CD4-positive, alpha-beta T cell treated with Interleukin-2 at 100 ng/mL for 4 hours (primary cell): ENCODE measurements around the gene KRT84.
"Not testable (repeated sequence)": the region's sequence is repeated elsewhere in the genome, so short reads cannot be mapped to it uniquely, and the experiment has no call there.

Source experiments
- DNase-seq: peaks from one replicate; pipeline ENCODE4 v3.0.0-alpha.2; 2020; ENCODE audit warnings: low spot score

KRT84 gene

GRCh38 chr12:52359621-52360061, 25.8 kb downstream of the KRT84 start:
- no peak for DNase-seq

- DNase-seq = peak; percentile 24
Observed at GRCh38 chr12:52358575-52359350, 26.7 kb downstream of the KRT84 start.

DNA sequence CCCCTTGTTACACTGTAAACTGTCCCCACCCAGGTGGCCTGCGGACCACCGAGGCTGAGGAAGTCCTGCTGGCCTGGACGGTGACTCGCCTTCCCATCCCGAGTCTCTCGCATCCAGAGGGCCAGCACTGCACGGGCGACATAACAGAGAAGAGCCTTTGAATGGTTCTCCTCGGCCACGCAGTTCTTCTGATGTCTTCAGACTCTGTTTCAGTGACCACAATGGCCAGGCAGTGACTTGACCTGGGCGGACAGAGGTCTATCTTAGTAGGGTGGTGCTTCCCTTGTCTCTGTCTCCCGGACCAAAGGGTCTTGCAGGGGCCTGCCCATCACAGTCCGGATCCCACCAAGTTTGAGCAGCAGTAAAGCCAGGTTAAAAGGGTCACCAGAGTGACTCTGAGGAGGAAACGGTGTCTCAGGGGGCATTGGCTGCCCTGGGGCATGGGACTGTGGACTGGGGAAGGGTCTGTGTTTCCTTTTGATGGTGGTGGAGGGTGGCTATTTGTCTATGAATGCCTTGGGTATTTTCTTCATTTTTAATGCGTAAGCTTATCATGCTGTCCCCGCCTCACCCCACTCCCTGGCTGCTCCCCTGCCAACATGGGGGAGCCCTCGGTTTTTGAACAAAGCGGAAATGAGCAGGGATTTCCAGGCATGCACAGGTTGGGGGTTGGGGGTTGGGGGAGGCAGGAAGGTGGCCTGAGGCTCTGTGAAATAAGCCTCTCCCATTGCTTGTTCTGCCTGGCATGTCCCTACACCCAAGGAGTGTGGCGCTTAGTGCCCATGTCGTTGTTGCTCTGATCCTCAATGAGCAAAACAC, 28.5 kb downstream of the KRT84 start:
- DNase-seq = no peak

DNA sequence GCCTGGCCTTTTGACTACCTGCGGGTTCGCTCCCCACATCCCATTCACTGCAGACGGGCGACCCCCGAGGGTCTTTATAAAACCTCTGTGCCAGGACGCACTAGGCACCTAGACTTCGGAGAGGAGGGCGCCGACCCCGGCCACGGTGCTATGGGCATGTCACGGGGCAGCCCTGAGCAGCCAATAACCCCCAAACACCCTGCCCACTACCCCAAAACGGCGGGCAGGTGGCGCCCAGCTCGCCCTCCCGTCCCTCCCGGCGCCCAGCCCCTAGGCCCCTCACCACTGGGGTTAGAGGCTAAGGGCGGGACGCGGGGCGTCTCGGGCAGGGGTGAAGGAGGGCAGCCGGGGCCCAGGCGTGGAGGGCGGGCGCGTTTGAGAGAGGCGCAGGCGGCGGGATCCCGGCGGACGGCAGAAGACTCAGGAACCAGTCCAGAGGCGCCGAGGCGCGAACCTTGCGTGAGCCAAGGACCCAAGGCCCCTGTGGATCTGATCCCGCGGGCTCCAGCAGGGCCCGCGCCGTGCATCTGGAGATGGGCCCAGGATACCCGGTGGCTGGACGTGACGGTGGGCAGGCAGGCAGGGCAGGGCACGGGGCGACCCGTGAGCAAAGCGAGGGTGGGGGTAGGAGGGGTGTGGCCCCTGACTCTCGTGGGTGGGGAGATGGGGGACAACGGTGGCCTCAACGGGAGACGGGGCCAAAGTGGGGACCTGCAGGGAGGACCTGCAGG, 29.3 kb downstream of the KRT84 start:
- DNase-seq = no peak

GRCh38 chr12:52355176-52355575, 30.3 kb downstream of the KRT84 start:
- DNase-seq = no peak

- no peak for DNase-seq
Observed at GRCh38 chr12:52354200-52354599, 31.3 kb downstream of the KRT84 start.

- no peak for DNase-seq
Observed at GRCh38 chr12:52353766-52354165, 31.7 kb downstream of the KRT84 start.

DNA sequence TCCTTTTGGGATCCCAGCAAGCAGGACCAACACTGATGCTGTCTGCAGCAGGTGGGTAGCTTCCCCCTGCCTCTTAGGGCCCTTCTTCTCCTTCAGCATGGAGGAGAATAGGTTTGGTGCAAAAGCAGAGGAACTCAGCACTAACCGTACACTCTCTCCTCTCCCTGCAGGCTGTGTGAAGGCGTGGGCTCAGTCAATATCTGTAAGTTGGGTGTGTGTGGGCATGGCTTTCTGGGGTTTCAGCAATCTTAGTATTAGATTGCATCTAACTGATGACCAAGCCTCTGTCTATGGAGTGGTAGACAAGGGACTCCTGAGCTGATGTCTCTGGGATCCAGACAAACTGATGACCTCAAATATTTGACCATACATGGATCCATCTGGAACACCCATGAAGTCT, 32.5 kb downstream of the KRT84 start:
- DNase-seq = no peak

DNA sequence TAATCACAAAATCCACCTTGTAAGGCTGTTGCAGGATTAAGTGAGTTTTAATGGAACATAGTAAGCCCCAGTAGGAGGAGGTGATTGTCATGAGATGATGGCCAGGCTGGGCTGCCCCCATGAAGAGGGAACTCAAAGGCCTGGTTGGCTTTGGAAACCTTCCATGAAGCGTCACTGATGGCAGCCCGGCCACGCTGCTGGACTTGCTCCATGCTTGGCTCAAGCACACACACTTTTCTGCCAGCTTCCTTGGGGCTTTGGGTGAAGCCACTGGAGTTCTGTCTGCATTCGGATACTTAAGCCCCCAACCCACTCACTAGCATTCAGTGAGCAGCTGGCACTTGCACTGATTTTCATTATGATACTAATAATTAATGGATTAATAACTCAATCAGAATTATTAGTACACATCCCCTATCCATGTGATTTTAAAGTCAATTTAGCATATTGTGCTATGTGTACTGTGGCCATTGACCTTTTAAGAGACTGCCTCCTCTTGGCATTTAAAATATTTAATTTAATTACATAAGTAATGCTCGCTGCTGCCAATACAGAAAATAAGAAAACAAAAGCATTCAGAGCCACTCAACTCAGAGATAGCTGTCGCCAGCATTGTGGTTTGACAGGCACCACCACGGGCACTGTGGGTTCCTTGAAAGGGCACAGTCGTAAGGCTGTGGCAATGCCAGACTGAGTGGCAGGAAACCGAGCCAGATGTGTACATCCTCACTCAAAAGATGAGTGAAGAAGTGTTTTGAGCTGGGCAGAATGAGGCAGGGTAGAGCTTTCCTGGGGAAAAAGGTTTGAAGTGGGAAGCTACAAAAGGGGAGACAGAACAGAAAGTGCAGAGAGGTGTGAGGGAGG, 34.0 kb downstream of the KRT84 start:
- DNase-seq = peak; percentile 64

- DNase-seq = no peak
Observed at GRCh38 chr12:52350786-52351185, 34.7 kb downstream of the KRT84 start.

GRCh38 chr12:52350021-52350620, 35.3 kb downstream of the KRT84 start:
- no peak for DNase-seq

DNA sequence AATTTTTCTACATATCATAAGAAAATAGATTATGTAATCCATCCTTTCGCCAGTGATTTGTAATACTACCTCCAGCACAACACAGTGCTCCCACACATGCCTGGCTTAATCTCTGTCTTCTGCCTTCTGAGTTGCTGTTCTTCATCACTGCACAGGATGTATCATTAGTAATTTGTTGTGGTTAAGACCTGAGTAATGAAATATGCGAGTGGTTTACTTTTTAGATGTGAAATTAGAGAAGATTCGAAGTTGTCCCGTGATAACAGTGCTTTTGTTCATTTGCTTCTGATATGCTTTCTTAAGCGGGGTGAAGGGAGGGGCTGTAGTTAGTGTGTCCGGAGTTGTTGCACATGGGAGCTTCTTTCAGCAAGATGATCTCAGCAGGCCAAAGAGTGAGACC, 36.3 kb downstream of the KRT84 start:
- DNase-seq = no peak

DNA sequence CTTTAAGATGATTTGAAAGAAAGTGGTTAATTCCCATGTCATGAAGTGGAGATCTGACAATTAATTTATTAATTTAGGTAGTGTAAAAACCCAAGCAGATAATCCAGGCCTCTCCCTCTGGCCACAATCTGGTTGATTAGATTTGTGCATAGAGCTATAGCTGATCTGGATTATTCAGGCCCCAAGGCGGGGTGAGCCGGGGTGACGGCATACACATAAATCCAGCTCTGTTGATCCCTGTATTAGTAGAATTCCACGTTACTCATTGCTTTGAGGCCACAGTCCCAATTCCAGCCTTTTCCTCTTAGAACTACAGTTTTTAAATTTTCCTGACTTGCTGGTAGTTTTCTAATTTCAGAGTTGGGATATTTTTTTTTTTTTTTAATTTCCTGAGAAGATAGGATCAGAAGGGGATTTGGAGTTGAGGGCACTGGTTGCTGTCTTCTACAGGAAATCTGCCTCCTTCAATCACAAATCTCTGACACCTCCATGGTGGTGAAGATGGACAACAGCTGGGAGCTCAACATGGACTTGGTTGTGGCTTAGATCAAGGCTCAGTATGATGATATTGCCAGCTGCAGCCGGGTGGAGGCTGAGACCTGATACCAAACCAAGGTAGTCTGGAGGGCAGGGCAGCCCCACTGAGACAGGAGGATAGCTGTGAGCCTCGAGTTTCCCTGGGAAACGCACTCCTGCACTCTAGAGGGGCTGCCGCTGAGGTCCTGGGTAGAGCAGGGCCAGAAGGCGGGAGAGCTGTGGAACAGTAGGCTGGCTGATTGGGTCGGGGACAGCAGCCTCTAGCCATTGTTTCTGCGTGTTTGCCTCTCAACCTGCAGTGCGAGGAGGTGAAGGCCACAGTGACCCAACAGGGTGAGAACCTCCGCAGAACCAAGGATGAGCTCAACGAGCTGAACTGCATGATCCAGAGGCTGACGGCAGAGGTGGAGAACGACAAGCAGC, 37.6 kb downstream of the KRT84 start:
- DNase-seq = no peak

DNA sequence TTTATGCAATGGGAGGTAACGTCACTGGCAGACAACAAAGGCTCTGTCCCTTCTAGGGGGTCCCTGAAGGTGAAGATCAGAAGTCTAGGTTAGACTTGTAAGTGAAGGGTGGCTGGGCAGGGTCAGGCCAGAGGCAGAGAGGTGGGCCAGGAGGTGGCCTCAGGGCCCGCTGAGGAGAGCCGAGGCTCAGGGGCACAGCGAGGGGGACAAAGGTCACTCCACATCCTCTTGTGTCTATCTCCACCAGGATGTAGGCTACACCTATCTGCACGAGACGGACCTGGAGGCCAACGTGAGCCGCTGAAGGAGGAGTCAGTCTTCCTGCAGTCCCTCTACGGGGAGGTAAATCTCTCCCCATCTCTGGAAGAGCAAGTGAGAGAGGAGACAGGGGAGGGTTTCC, 38.4 kb downstream of the KRT84 start:
- no peak for DNase-seq

DNA sequence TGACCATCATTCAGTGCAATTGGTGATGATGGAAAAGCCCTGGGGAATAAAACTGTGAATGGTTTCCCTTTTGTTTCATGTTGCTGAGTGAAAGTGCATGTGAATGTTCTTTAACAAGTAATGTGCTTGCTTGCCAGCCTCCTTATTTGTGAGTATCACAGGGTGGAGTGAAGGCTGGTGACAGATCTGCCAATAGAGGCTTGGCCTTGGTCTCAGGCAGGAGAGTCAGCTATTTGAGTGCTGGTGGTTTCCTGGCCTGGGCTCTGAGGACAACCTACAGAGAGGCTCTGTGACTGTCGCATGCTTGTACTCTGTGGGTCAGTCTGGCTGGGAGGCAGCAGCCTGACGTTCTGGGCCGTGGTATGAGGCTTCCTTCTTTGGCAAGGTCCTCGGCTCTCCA, 38.9 kb downstream of the KRT84 start:
- DNase-seq = no peak

DNA sequence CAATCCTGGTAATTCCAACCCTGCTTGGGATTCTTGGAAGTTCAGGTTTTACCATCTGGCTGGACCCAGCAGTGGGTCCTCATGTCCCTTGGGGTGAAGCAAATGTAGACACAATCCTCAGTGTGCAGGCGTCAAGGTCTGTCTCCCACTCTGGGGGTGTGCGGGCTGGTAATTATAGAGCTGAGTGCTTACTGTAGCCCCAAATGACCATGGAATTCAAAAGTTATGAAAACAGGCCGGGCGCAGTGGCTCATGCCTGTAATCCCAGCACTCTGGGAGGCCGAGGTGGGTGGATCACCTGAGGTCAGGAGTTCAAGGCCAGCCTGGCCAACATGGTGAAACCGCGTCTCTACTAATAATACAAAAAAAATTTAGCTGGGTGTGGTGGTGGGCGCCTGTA, 40.4 kb downstream of the KRT84 start:
- DNase-seq = not testable (repeated sequence)

DNA sequence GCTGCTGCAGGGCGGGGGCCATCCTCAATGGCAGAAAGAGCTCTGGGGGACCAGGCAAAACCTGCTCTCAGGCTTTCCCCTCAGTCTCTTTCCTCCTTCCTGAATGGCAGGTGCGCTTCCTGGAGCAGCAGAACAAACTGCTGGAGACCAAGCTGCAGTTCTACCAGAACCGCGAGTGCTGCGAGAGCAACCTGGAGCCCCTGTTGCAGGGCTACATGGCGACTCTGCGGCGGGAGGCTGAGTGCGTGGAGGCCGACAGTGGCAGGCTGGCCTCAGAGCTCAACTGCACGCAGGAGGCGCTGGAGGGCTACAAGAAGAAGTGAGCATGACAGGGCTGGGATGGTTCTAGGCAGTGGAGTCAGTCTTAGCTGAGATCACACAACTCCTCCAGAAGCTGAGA, 41.3 kb downstream of the KRT84 start:
- DNase-seq = no peak

DNA sequence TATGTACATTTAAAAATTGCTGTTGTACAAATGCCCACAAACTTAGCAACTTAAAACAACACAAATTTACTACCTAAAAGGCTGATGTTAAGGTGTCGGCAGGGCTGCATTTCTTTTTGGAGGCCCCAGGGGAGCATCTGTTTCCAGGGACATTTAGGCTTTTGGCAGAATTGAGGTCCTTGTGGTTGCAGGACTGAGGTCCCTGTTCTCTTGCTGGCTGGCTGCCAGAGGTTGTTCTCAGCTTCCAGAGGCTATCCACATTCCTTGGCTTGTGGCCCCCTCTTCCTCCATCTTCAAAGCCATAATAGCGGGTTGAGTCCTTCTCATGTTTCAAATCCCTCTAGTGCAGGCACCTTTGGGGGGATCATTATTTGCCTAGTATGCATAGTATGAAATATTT, 41.9 kb downstream of the KRT84 start:
- no peak for DNase-seq

- no peak for DNase-seq
Observed at GRCh38 chr12:52342781-52343490, 42.5 kb downstream of the KRT84 start.
